AG04450 (cell line): Measurements from ENCODE around the gene PLOD3. TPM values are rescaled to one million over a fixed set of nuclear protein-coding genes. Genes with fewer than 3 reads are reported as not detected.

Source experiments
- CTCF ChIA-PET: fragments of 300-600, 350-600 bp; formaldehyde crosslinking; extraction: SDS; loops from one replicate; lab custom pipeline; 2022; ENCODE audit warnings: antibody characterized with exemption, inconsistent platforms; lab: Charles Lee
- POLR2A ChIA-PET: fragments of 350-600 bp; formaldehyde crosslinking; extraction: SDS; loops from one replicate; lab custom pipeline; 2021; ENCODE audit warnings: antibody characterized with exemption, inconsistent platforms; lab: Yijun Ruan, JAX
- DNase-seq: peaks from one replicate; pipeline ENCODE4 v3.0.0-alpha.2; 2011; ENCODE audit warnings: low read depth, low spot score
- H3K27ac ChIP-seq: one replicate; pipeline ENCODE4 v1.5.1; 2012; ENCODE audit warnings: low read depth, low read length, control low read depth
- H3K27me3 ChIP-seq: one replicate; pipeline ENCODE4 v1.6.0; 2012; ENCODE audit warnings: low read length; ENCODE audit not compliant: control insufficient read depth, insufficient read depth
- H3K4me3 ChIP-seq: 2 replicates; pipeline ENCODE4 v1.5.1; 2011; ENCODE audit warnings: mild to moderate bottlenecking, low read depth, low read length, control low read depth
- H3K9me3 ChIP-seq: 2 replicates; pipeline ENCODE4 v1.5.1; 2012; ENCODE audit warnings: low read length; ENCODE audit not compliant: control insufficient read depth, insufficient read depth
- polyA plus RNA-seq: library from polyadenylated mRNA; depleted of rRNA; stranded (reverse); fragments of >200 nt; gene quantifications from 2 replicates; pipeline ENCODE4 v1.2.3, GENCODE V29; 2011
- TF ChIP-seq, protein P1 (sequence below): IDR thresholded peaks from 2 replicates; pipeline ENCODE4 v1.5.1; 2011; ENCODE audit warnings: low read depth, low read length, control low read depth, inconsistent platforms

The PLOD3 gene
- polyA plus RNA-seq, 1 experiment = 60.6 TPM

DNA sequence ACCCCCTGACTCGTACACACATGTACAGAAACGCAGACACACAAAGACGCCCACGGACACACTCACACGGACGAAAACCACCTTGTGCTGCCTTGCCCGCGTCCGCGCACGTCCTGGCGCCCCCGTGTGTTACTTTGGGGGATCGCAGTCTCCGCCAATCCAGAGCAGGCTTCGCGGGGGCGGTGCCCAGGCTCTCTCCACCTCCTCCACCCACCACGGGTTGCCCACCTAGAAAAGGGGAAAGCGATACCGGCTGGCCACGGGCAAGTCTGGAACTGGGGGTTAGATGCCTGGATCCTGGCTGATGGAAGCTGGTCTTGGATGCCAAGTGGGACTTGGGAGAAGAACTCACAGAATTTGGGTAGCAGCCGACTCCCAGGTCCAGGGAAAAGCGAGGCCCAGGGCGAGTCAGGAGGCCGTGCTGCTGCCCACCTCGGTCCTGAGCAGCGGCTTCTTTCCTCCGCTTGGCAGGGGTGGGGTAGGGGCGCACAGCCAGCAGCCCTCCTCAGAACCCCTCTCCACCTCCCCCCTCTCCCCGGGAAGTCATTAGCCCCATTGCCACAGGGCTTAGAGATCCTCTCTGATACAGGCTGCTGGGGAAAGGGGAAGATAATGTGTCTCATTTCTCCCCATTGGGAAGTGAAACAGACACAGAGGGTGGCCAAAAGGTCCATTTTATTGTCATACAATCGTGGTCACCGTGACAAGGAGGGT lies 47.4 kb downstream of the PLOD3 start:
- Histone ChIP-seq H3K4me3 (peak overlapping the region; percentile 50), H3K9me3 (peaks cover 2% of the 10 kb centered on the region; the same call in 1 of the 2 replicates), H3K27me3 (peaks cover 44% of the 10 kb centered on the region), H3K27ac (no peak overlapping the region)
- TF ChIP-seq, protein P1, sequence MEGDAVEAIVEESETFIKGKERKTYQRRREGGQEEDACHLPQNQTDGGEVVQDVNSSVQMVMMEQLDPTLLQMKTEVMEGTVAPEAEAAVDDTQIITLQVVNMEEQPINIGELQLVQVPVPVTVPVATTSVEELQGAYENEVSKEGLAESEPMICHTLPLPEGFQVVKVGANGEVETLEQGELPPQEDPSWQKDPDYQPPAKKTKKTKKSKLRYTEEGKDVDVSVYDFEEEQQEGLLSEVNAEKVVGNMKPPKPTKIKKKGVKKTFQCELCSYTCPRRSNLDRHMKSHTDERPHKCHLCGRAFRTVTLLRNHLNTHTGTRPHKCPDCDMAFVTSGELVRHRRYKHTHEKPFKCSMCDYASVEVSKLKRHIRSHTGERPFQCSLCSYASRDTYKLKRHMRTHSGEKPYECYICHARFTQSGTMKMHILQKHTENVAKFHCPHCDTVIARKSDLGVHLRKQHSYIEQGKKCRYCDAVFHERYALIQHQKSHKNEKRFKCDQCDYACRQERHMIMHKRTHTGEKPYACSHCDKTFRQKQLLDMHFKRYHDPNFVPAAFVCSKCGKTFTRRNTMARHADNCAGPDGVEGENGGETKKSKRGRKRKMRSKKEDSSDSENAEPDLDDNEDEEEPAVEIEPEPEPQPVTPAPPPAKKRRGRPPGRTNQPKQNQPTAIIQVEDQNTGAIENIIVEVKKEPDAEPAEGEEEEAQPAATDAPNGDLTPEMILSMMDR = peak; percentile 95
- POLR2A ChIA-PET = no interaction called here
- DNase-seq = no peak
- CTCF ChIA-PET = interaction anchor here (0.6 to 3.0 kb wide), 9 partner anchors 9 to 48 kb away, joined by 3 to 21 read pairs (median 3); partner anchors contain the start of genes PLOD3 and ZNHIT1

DNA sequence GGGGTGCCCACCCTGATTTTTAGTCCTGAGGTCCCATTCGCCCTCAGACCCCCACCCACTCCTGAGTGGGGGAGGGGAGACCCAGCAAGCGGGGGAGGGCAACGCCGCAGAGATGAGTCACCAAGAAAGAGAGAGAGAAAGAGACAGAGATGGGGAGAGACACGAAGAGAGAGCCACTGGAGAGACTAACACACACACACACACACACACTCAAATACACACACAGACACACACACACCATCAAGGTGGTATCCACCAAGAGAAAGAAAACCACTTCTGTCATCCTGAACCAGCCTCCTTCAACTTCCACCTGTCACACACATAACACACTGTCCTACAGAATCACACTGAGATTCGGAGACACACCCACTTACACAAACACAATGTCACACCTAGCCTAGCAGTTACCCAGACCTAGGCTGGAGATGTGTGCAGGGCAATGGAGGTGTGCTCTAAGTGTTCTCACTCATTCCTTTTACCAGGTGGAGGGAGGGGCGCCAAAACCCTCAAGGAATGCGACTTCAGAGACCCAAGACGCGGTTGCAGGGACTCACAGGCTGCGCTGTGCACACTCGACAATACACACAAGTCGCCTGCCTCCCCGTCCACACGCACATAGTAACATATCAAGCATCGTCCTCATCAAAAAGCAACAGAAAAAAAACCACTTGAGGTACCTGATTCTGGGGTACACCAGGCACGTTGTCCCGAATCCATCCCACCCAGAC lies 48.1 kb downstream of the PLOD3 start:
- Histone ChIP-seq H3K27ac (no peak overlapping the region), H3K9me3 (peaks cover 2% of the 10 kb centered on the region; the same call in 1 of the 2 replicates), H3K27me3 (peaks cover 38% of the 10 kb centered on the region), H3K4me3 (peak overlapping the region; percentile 50)
- CTCF ChIA-PET = interaction anchor here (0.8 to 3.0 kb wide), 4 partner anchors 22 to 48 kb away, joined by 3 to 16 read pairs (median 4); partner anchors contain the start of genes PLOD3 and ZNHIT1
- DNase-seq = no peak
- TF ChIP-seq, protein P1 = no peak
- POLR2A ChIA-PET = interaction anchor here (0.8 kb wide), 1 partner anchor 48 kb away, joined by 3 read pairs; the partner anchor contains the start of genes PLOD3 and ZNHIT1

DNA sequence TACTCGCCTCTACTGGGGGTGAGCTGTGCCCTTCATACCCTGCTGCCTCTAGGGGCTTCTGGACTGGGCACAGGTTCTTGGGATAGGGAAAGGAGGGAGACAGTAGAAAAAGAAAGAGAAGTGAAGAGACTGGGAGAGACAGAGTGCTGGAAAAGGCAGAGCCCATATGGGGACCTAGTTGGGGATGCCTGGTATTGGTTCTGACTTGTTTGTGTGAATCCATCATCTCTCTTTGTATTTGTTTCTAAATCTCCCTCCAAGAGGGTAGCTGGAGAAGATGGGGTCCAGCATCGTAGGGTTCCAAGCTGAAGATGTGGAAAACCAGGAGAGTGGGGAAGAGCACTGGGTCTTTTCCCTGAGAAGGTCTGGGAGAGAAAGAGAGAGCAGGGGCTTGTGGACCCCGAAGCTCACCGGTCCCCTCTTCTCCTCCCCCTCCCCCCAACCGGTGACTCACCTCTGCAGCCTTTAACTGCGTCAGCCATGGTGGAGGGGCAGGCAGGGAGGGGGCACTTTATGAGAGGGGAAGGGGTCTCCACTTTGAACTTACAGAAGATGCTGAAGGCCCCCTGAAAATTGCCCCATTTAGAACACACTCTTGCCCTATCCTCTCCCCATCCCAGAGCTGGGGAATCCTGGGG lies 48.9 kb downstream of the PLOD3 start:
- Histone ChIP-seq H3K4me3 (no peak overlapping the region), H3K27me3 (peaks cover 35% of the 10 kb centered on the region), H3K9me3 (no peaks in the 10 kb centered on the region; the same call in 1 of the 2 replicates), H3K27ac (no peak overlapping the region)
- DNase-seq = no peak
- ChIA-PET CTCF (interaction anchor here (0.7 to 1.4 kb wide), 2 partner anchors 24 to 74 kb away, joined by 3 to 5 read pairs; no protein-coding TSS in a partner anchor), POLR2A (interaction anchor here (0.8 kb wide), 1 partner anchor 49 kb away, joined by 3 read pairs; the partner anchor contains the start of genes PLOD3 and ZNHIT1)
- TF ChIP-seq, protein P1 = no peak

DNA sequence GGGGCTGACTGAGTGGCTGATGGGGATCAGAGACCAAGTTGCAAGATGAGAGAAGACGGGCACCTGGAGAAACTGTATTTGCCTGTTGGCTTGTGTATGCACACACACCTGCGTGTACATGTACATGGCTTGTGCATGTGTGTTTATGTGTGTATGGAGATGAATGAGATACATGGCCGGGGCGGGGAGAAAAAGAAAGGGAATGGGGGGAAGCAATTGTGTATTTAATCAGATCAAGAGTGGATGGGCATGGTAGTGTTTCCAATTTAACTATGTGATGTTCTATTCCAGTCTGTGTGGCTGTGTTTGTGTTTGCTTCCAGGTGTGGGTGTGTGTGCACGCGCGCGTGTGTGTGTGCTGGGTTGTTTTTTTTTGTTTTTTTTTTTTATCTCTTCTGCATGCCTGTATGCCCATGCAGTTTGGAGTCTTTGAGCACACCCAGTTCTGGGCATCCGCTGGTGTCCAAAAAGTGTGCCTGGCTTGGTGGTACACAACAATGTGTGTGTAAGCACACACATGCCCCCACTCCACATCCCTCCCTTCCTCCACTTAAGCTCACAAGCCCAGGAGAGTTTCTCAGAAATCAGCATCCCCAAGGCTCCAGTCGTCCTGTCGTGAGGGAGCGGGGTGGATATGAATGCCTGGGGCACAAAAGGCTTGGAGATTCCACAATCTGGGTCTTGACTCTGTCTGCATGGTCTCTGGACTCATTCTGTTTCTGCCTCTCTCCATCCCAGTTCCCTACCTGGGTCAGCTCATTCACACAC lies 49.6 kb downstream of the PLOD3 start:
- Histone ChIP-seq H3K4me3 (no peak overlapping the region; the same call in 1 of the 2 replicates), H3K27me3 (peaks cover 33% of the 10 kb centered on the region), H3K9me3 (no peaks in the 10 kb centered on the region; the same call in 1 of the 2 replicates), H3K27ac (no peak overlapping the region)
- ChIA-PET CTCF (interaction anchor here (0.7 to 1.4 kb wide), 2 partner anchors 23 to 73 kb away, joined by 3 to 5 read pairs; no protein-coding TSS in a partner anchor), POLR2A (interaction anchor here (0.8 kb wide), 1 partner anchor 50 kb away, joined by 3 read pairs; the partner anchor contains the start of genes PLOD3 and ZNHIT1)
- DNase-seq = no peak
- TF ChIP-seq, protein P1 = no peak
